ENCODE results near the gene APOD.

- TF ChIP-seq CTCF (conservative IDR thresholded peaks at IDR 0.05; ENCODE audit: low read depth, low read length) (no peak), EZH2 (IDR thresholded peaks at IDR 0.05; ENCODE audit: borderline replicate concordance, low read depth, low read length, poor library complexity, severe bottlenecking) (no peak)
These were observed 767 bp upstream of the APOD start for GRCh38 chr3:195584543-195584870.

All from A673 (cell line).